HG03558 (cell line): Measurements from ENCODE around the gene HOXD4.

ENCODE experiments used
- ATAC-seq: cut with Tn5 transposase; IDR thresholded peaks from one replicate; pipeline ENCODE4 v1.9.1; 2021; ENCODE audit warnings: moderate number of reproducible peaks; ENCODE audit not compliant: unreplicated experiment; ENCODE audit errors: extremely low read depth

The HOXD4 gene

GRCh38 chr2:176181551-176181950, 30.2 kb downstream of the HOXD4 start:
- ATAC-seq = no peak

GRCh38 chr2:176182671-176183070, 31.3 kb downstream of the HOXD4 start:
- no peak for ATAC-seq

- no peak for ATAC-seq
These were observed 33.4 kb downstream of the HOXD4 start for GRCh38 chr2:176184749-176185148.

- no peak for ATAC-seq
These were observed 34.7 kb downstream of the HOXD4 start for GRCh38 chr2:176186024-176186423.

GRCh38 chr2:176187200-176187898, 36.0 kb downstream of the HOXD4 start:
- no peak for ATAC-seq

- no peak for ATAC-seq
These were observed 36.8 kb downstream of the HOXD4 start, which contains the start of gene HOXD1 for GRCh38 chr2:176187899-176188773. HOXD1 (plus strand) TSS chr2:176188668; CDS start chr2:176188802, 134 bp downstream.

GRCh38 chr2:176188774-176189680, 37.7 kb downstream of the HOXD4 start:
- ATAC-seq = no peak

GRCh38 chr2:176189681-176190641, 38.6 kb downstream of the HOXD4 start:
- ATAC-seq = no peak

- ATAC-seq = no peak
These were observed 41.0 kb downstream of the HOXD4 start for GRCh38 chr2:176192351-176192750.

GRCh38 chr2:176193048-176193447, 41.7 kb downstream of the HOXD4 start:
- no peak for ATAC-seq

GRCh38 chr2:176199902-176200301, 48.6 kb downstream of the HOXD4 start:
- ATAC-seq = no peak

GRCh38 chr2:176200971-176201370, 49.6 kb downstream of the HOXD4 start:
- no peak for ATAC-seq

GRCh38 chr2:176202491-176202890, 51.1 kb downstream of the HOXD4 start:
- ATAC-seq = no peak
